HG03460 (cell line): ENCODE results near the gene HIRIP3.

ENCODE experiments used
- ATAC-seq: cut with Tn5 transposase; IDR thresholded peaks from one replicate; pipeline ENCODE4 v1.9.1; 2021; ENCODE audit not compliant: unreplicated experiment

HIRIP3 gene

GRCh38 chr16:30000735-30001631 is 5.6 kb upstream of the HIRIP3 start:
- ATAC-seq: no peak

DNA sequence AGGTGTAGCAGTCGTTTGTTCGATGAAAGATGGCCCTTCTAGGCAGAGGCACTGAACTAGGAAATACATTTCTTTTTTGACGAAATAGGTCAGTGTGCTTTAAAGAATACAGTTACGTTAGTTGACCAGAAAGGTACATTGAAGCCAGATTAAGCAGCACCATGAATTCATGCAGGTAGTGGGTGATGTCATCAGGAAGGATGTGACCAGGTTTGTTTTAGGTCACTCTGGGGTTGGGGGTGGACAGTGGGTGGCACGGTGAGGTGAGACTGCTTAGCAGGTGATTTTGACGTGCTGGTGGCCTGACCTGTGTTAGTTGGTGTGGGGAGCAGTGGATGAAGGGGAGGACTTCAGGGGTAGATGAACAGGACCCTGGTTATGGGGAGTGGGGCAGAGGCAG is 4.2 kb upstream of the HIRIP3 start:
- no peak for ATAC-seq

DNA sequence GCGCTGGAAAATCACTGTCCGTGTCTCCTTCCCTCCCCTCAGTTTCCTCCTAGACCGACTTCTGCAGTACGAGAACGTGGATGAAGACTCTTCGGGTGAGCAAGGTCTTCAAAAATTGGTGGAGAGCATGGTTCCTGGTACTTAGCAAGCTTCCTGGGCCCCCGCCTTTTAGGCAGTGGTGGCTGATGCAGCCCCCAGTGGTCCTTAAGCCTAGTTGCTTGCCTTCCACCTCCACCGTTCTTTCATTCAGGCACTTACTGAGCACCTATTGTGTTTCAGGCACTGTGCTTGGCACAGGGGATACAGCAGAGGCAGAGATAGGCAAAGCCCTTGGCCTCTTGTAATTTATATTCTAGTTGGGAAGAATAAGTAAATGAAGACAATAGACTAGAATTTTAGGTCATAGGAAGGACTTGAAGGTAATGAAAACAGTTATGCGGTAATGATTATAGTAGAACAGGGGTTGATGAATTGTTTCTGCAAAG is 1.4 kb upstream of the HIRIP3 start:
- ATAC-seq: no peak

DNA sequence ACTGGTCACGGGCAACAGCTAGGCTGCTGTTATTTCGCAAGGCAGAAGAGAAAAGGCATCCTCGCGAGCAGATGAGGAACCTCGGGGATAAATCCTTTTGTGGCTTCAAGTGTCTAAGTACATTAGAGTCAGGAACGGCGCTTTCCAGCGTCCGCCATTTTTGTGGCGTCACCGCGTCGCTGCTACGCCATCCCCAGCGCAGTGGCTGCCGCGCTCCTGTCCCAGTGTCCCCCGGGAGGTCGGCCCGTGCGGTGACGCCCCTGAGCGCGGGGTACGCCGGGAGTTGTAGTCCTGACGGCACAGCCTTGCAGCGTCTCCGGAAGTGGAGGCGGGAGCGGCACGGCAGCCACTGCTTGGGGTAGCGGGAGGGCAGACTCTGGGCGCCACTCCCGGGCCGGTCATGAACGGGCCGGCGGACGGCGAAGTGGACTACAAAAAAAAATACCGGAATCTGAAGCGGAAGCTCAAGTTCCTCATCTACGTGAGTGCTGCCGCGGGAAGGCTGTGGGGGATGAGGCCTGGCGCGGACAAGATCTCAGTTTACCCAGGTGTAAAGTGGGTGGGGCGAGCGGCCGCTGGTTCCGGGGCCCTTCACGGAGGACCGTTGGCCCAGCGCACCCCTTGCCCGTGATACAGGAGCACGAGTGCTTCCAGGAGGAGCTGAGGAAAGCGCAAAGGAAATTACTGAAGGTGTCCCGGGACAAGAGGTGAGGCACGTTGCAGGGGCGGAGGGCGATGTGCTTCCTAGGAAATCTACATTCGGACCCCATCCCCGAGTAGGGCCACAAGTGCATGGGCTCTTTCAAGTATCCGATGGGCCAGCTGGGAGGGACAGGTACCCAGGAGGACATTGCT is 721 bp upstream of the HIRIP3 start, which contains the start of gene INO80E:
TSS of gene INO80E (plus strand) at position 331 of the 855 bp plus-strand sequence. CDS start at position 401, 70 bp downstream.
- ATAC-seq: peak; percentile 89

DNA sequence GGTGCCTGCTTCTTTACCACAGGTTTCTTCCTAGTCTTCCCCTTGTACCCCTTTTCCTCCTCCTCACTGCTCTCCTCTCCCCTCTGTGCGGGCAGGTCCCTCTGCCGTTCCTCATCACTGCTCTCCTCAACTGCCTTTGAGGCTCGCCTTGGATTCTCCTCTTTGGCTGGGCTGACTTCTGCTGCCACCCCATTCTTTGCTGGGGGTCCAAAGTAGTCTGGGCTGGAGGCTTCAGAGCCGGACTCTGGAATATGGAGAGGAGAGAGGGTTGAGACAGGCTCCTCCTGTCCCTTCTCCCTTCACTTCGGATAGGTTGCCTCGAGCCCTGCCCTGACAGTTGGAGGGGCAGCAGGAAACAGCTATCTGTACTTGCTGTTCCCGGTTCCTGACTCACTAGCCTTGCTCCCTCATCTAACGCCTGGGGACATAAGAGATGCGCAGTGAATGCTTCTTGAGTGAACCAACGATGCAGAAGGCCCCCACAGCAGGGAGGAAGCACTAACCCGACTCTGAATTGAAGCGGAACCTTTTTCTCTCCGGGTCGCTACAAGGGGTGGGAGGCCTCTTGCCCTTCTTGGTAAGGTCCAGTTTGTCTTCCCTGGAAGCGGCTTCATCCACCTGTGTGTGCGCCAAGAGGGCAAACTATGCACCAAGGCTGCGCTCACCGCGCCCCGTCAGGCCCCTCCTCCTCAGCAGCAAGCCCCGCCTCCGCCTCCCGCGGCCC is 655 bp downstream of the HIRIP3 start:
- ATAC-seq: peak; percentile 34

GRCh38 chr16:29993903-29994599 is 1.4 kb downstream of the HIRIP3 start:
- no peak for ATAC-seq

DNA sequence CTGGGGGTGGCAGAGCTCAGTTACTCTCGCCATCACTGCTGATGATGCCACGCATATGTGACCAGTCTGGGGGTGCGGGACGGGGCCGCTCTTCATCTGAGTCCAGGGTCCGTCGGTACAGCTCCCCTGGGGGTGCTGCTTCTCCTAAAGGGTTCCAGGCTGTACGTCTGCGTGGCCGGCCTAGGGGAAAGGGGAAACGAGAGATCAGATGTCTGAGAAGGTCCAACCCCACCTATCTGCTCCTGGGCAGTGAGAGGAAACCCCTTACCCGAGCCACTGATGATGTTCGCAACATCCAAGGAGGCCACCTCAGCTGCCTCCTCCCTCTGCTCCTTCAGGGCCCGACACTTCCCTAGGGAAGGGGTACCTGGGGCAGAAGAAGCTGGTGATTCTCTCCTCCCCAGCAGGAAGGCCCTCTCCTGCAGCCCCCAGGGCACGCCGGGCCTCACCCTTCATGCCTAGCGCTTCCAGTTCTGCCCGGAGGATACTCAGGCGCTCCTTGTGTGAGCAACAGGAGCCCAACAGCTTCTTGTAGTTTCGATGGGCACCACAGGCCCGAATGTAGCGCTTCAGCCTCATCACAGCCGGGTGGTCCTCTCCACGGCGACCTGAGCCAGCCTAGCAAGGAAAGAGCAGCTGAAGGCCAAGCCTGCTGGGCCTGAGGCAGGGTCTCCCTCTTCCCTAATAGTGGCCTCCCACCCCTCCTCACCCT is 2.1 kb downstream of the HIRIP3 start:
- no peak for ATAC-seq

DNA sequence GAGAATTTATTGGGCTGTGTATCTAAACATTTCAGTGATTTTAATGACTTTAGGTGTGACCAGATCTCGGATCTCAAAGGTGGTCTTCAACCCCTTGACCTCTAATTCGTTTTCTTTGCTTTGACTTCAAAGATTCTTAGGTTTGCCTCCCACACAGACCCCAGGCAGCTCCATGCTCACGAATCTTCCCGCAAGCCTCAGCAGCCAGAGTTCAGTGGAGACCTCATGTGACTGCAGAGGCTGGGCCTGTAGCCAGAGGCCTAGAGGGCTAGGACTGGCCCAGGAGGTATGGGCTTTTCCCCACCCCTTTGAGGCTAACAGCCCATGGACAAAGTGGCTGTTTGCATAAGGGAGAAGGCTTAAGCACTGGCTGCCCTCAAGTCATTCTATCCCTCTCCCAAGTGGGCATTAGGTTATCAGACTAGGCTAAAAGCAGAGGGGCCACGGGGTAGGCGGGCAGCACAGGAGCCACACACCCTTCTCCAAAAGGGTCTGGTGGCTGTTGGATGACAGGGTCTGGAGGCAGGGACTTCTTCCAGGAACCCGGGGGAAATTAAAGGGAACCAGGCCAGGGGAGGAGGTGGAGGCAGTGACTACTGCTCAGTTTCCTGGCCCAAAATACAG is 3.0 kb downstream of the HIRIP3 start:
- no peak for ATAC-seq

DNA sequence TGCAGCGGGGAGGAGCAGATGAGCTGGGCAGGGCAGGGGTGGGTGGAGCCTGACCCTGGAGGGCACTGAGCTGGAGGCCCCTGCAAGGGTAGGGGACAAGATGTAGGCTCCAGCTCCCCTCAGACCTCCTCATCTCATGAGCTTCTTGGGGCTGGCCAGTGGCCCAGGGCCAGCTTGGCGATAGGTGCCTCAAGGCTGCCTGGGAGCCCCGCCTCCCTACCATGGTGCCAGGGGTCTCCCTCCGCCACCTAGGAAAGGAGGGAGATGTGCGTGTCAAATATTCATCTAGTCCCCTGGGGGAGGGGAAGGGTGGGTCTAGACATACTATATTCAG is 3.9 kb downstream of the HIRIP3 start:
- no peak for ATAC-seq

- no peak for ATAC-seq
Observed at GRCh38 chr16:29990883-29991570, 4.4 kb downstream of the HIRIP3 start.

DNA sequence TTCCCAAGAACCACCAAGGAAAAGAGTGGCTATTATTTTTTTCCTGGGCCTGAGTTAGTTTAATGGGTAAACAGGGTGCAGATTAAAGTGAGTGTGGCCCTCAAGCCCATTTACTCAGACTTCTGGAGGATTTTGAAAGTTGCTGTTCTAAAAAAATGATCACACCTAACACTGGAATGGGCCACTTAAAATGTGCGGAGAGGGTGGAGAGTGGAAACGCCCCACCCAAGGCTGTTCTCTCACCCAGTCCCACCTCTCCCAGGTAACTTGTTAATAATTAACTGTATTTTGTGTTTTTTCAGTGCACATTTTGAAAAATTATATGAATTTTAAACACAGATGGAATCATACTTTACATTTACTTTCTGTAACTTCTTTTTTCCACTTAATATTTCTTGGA is 5.4 kb downstream of the HIRIP3 start:
- ATAC-seq: no peak

DNA sequence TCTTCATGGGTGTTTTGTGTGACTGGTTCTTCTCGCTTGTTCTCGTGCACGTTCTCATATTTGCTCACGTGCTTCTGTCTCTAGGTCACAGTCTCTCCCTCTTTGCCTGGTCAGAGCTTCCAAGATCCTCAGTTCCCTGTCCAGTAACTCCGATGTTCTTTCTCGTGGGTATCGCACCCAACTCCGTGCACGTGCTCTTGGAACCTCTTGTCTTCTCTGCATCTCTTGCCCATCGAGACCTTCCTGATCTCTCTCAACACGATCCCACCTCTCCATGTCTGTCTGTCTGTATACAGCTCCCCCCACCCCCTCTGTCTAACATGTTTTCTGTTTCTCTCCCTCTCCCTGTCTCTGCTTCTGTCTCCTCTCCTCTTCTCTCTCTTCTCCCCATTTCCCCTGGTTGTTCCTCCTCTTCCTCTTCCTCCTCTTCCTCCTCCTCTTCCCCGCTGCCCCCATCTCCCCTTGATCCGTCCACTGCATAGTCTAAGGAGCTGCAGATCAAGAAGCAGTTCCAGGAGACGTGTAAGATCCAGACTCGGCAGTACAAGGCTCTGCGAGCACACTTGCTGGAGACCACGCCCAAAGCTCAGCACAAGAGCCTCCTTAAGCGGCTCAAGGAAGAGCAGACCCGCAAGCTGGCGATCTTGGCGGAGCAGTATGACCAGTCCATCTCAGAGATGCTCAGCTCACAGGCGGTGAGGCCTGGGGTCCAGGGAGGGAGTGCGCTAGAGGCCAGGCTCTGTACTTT is 6.1 kb downstream of the HIRIP3 start:
- ATAC-seq: no peak

DNA sequence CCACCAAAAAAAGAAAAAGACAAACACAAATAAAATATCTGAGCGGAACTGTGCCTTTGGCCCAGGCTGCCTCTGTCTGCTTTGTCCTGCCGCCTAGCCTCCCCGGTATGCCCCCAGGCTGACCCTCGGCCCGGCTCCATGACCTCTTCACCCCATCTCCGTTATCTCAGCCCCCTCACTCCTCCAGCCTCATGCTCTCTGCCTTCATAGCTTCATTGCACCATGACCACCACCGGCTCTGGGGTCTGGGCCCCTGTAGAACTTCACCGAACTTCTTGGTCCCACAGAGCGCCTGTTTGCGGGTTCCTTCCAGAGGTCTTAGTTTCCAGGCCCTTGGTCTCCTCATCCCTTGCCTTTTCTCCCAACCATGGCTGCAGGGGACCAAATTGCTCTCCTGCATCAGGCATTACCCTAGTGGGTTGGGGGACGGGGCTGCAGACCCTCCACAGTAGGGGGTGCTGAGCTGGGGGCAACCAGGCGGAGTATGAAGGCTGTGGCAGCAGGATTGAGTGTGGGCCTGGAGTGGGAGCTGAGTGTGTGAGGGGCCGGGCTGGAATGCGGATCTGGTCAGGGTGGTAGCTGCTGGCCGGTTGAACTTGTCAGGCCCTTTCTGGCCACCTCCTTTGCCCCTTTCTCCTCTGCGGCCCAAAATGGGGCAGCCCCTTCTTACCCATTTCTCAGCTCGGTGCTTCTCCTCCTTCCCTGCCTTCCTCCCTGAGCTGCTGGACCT is 6.9 kb downstream of the HIRIP3 start:
- no peak for ATAC-seq

GRCh38 chr16:29987371-29988085 is 7.9 kb downstream of the HIRIP3 start:
- ATAC-seq: no peak

DNA sequence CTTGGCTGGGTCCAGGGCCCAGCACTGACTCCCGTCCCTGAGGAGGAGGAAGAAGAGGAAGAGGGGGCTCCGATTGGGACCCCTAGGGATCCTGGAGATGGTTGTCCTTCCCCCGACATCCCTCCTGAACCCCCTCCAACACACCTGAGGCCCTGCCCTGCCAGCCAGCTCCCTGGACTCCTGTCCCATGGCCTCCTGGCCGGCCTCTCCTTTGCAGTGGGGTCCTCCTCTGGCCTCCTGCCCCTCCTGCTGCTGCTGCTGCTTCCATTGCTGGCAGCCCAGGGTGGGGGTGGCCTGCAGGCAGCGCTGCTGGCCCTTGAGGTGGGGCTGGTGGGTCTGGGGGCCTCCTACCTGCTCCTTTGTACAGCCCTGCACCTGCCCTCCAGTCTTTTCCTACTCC is 8.5 kb downstream of the HIRIP3 start:
- ATAC-seq: no peak

DNA sequence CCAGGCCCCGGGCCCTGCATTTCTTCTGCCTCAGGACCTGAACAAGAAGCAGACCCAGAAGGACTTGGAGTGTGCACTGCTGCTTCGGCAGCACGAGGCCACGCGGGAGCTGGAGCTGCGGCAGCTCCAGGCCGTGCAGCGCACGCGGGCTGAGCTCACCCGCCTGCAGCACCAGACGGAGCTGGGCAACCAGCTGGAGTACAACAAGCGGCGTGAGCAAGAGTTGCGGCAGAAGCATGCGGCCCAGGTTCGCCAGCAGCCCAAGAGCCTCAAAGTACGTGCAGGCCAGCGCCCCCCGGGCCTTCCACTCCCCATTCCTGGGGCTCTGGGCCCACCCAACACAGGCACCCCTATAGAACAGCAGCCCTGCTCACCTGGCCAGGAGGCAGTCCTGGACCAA is 9.2 kb downstream of the HIRIP3 start:
- ATAC-seq: no peak

DNA sequence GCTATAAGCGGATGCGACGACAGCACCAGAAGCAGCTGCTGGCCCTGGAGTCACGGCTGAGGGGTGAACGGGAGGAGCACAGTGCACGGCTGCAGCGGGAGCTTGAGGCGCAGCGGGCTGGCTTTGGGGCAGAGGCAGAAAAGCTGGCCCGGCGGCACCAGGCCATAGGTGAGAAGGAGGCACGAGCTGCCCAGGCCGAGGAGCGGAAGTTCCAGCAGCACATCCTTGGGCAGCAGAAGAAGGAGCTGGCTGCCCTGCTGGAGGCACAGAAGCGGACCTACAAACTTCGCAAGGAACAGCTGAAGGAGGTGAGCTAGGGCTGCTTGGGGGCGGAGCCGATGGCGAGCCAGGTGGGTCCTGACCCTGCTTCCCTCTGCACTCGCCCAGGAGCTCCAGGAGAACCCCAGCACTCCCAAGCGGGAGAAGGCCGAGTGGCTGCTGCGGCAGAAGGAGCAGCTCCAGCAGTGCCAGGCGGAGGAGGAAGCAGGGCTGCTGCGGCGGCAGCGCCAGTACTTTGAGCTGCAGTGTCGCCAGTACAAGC is 10.1 kb downstream of the HIRIP3 start:
- ATAC-seq: no peak
